ENCODE data around the gene HEXD.
"Not testable (repeated sequence)": the region's sequence is repeated elsewhere in the genome, so short reads cannot be mapped to it uniquely, and the experiment has no call there.

- not testable (repeated sequence) for TF ChIP-seq REST (IDR thresholded peaks at IDR 0.05; ENCODE audit: low read depth, low read length); POLR2A (IDR thresholded peaks at IDR 0.05; ENCODE audit: low read depth, low read length); BMI1 (IDR thresholded peaks at IDR 0.05; ENCODE audit: borderline replicate concordance); BCL3 (IDR thresholded peaks at IDR 0.05; ENCODE audit: borderline replicate concordance, insufficient read depth, low read depth, low read length, poor library complexity, severe bottlenecking); TCF3 (IDR thresholded peaks at IDR 0.05; ENCODE audit: borderline replicate concordance, insufficient read depth, low read depth, low read length); ZBTB11 (CRISPR knock-in tag; IDR thresholded peaks at IDR 0.05)
Observed at GRCh38 chr17:82412081-82412480, 6.1 kb upstream of the HEXD start.

Measured in GM12878 (cell line).